GM23248 (cell line): ENCODE measurements around the gene BECN2. TPM values are rescaled to one million over a fixed set of nuclear protein-coding genes. Genes with fewer than 3 reads are reported as not detected.

Source experiments
- DNase-seq: peaks from one replicate; pipeline ENCODE4 v3.0.0-alpha.2; 2015
- H2AFZ ChIP-seq: fragments of 200-600 bp; sonication (generic); 2 replicates; pipeline ENCODE4 v1.6.1; 2016; ENCODE audit warnings: antibody characterized with exemption
- H3F3A ChIP-seq: fragments of 200-600 bp; sonication (generic); 2 replicates; pipeline ENCODE4 v1.6.1; 2016; ENCODE audit warnings: mild to moderate bottlenecking, antibody characterized with exemption, mixed run types; ENCODE audit not compliant: insufficient read depth
- H3K27ac ChIP-seq: fragments of 200-600 bp; sonication (generic); 2 replicates; pipeline ENCODE4 v1.5.1; 2016; ENCODE audit warnings: mild to moderate bottlenecking
- H3K27me3 ChIP-seq: fragments of 200-600 bp; sonication (generic); replicated peaks from 2 replicates; pipeline ENCODE4 v1.6.1; 2016; ENCODE audit warnings: mild to moderate bottlenecking; ENCODE audit not compliant: insufficient read depth
- H3K36me3 ChIP-seq: fragments of 200-600 bp; sonication (generic); 2 replicates; pipeline ENCODE4 v1.6.1; 2016; ENCODE audit warnings: low read depth, mild to moderate bottlenecking
- H3K4me1 ChIP-seq: fragments of 200-600 bp; sonication (generic); 2 replicates; pipeline ENCODE4 v1.6.1; 2016; ENCODE audit warnings: mild to moderate bottlenecking; ENCODE audit not compliant: insufficient read depth
- H3K4me2 ChIP-seq: fragments of 200-600 bp; sonication (generic); one replicate; pipeline ENCODE4 v1.6.1; 2016; ENCODE audit warnings: mild to moderate bottlenecking; ENCODE audit not compliant: unreplicated experiment
- H3K4me3 ChIP-seq: fragments of 200-600 bp; sonication (generic); 2 replicates; pipeline ENCODE4 v1.5.1; 2016; ENCODE audit warnings: mild to moderate bottlenecking
- H3K79me2 ChIP-seq: fragments of 200-600 bp; sonication (generic); 2 replicates; pipeline ENCODE4 v1.6.1; 2016; ENCODE audit warnings: mild to moderate bottlenecking; ENCODE audit not compliant: insufficient read depth
- H3K9ac ChIP-seq: fragments of 200-600 bp; sonication (generic); 2 replicates; pipeline ENCODE4 v1.6.1; 2016; ENCODE audit warnings: mild to moderate bottlenecking
- H3K9me2 ChIP-seq: fragments of 200-600 bp; sonication (generic); 2 replicates; pipeline ENCODE4 v1.6.1; 2016; ENCODE audit warnings: mixed run types, mild to moderate bottlenecking, moderate library complexity; ENCODE audit not compliant: insufficient read depth
- H3K9me3 ChIP-seq: fragments of 200-600 bp; sonication (generic); one replicate; pipeline ENCODE4 v1.6.1; 2017; ENCODE audit warnings: low read depth
- H4K20me1 ChIP-seq: fragments of 200-600 bp; sonication (generic); 2 replicates; pipeline ENCODE4 v1.6.0; 2016; ENCODE audit not compliant: insufficient read depth
- EZH2 ChIP-seq: fragments of 200-600 bp; sonication (generic); IDR thresholded peaks from 2 replicates; pipeline ENCODE4 v1.6.1; 2018; ENCODE audit warnings: antibody characterized with exemption, mild to moderate bottlenecking; ENCODE audit not compliant: insufficient read depth, poor library complexity, severe bottlenecking
- EZH2phosphoT487 ChIP-seq: fragments of 200-600 bp; sonication (generic); IDR thresholded peaks from 2 replicates; pipeline ENCODE4 v1.6.1; 2018; ENCODE audit warnings: antibody characterized with exemption, moderate library complexity, mild to moderate bottlenecking, low read depth; ENCODE audit not compliant: insufficient read depth
- WGBS, 2 experiments: methylation state at CpG; one replicate each; pipeline ENCODE4 v1.1.6; 2015 to 2017; ENCODE audit warnings: low lambda C conversion rate in 2 of 2, low coverage in 1 of 2; ENCODE audit errors: missing lambda C conversion rate in 2 of 2; 5-methylcytosine and 5-hydroxymethylcytosine counted together
- in situ Hi-C: fragments of 300-500 bp; cut with MboI; formaldehyde crosslinking; loops from 2 replicates; pipeline ENCODE4 v1.15.0; 2020
- polyA plus RNA-seq: library from polyadenylated mRNA; unstranded; fragments of >200 nt; fragmentation: Nextera tagmentation; extraction: Ambion mirVana; gene quantifications from 2 replicates; pipeline ENCODE4 v1.2.1, GENCODE V29; 2016
- total RNA-seq: library from RNA; depleted of rRNA; stranded (reverse); fragments of >200 nt; shearing (Covaris generic); gene quantifications from 2 replicates; pipeline ENCODE4 v1.2.3, GENCODE V29; 2014

Gene BECN2
- total and polyA plus RNA-seq, 2 experiments from 2014 or later = not detected

DNA sequence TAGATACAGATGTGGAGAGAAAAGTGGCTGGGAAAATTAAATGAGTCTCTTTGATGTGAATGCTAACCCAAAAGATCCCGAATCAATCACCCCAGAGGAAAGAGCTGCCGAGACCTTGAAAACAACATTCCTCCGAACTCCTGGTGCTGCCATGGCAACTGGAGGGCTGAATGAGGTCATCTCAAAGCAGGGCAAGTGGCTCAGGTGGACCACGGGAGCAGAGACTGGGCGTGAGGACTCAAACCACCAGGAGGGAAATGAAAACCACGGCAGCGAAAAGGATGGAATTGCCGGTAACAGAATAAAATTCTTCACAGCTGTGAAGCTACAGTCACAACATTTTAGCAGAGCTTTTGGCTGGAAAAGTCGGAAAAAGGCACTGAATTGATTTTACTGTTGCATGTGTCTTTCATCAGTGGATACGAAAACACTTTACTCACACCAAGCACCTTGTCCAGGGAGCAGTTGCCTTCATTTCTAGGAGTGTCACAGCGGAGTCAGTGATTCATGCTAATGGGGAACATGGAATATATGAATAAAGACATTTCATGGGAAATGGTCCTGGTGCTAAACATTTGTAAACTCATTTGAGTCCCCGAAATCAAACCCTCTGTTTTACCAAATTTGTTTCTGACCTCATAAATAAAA lies 23.2 kb upstream of the BECN2 start:
- 15 to 16% methylated on average over 12 of the region's 12 CpGs for WGBS, 2 experiments
- Histone ChIP-seq H3K9ac (peak overlapping the region; percentile 41; the same call in 1 of the 2 replicates), H3F3A (no peaks in the 10 kb centered on the region), H3K9me2 (no peaks in the 10 kb centered on the region), H3K27ac (no peak overlapping the region), H3K4me2 (peak overlapping the region; percentile 65), H4K20me1 (no peaks in the 10 kb centered on the region), H3K4me1 (0 out of 2 replicates have a peak, but pooled peaks cover 7% of the 10 kb centered on the region), H3K4me3 (peak overlapping the region; percentile 38), H3K9me3 (peaks cover 3% of the 10 kb centered on the region), H3K27me3 (no peaks in the 10 kb centered on the region), H3K79me2 (no peaks in the 10 kb centered on the region), H3K36me3 (no peaks in the 10 kb centered on the region), H2AFZ (peak overlapping the region; percentile 59)
- no peak for TF ChIP-seq EZH2phosphoT487
- TF ChIP-seq EZH2 = no peak
- peak; percentile 84 for DNase-seq
- in situ Hi-C loops = no loop called here

DNA sequence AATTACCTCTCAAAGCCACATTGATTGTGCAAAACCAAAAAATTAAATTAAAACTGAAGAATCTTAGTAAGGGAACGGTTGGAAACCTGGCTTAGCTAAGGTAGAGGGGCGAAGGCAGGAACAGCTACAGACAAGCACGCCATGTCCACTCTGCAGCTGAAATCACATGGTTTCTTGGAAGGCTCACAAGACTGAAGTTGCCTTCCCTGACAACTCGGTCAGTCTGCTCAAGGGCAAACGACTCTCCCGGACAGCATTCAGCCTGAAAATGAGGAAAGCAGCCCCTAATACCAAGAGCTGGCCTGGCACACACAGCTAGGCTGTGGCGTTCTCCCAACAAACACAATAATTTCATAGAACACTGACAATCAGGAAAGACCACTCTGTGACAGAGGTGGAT lies 22.7 kb upstream of the BECN2 start:
- Histone ChIP-seq H3K27ac (no peak overlapping the region), H3K9ac (no peak overlapping the region), H3K79me2 (no peaks in the 10 kb centered on the region), H3K4me1 (0 out of 2 replicates have a peak, but pooled peaks cover 7% of the 10 kb centered on the region), H3K9me3 (peaks cover 3% of the 10 kb centered on the region), H2AFZ (no peak overlapping the region), H3K9me2 (no peaks in the 10 kb centered on the region), H3K27me3 (no peaks in the 10 kb centered on the region), H3K4me2 (no peak overlapping the region), H4K20me1 (no peaks in the 10 kb centered on the region), H3F3A (no peaks in the 10 kb centered on the region), H3K4me3 (peak overlapping the region; percentile 38; the same call in 1 of the 2 replicates), H3K36me3 (no peaks in the 10 kb centered on the region)
- TF ChIP-seq EZH2 = no peak
- TF ChIP-seq EZH2phosphoT487 = no peak
- no peak for DNase-seq
- 66 to 69% methylated on average over 7 of the region's 7 CpGs for WGBS, 2 experiments
- in situ Hi-C loops = no loop called here

- no peak overlapping the region for H2AFZ ChIP-seq
- no peak for TF ChIP-seq EZH2
- TF ChIP-seq EZH2phosphoT487 = no peak
- no peaks in the 10 kb centered on the region for H3K4me1 ChIP-seq
- no peaks in the 10 kb centered on the region for H4K20me1 ChIP-seq
- no peaks in the 10 kb centered on the region for H3K9me2 ChIP-seq
- peaks cover 3% of the 10 kb centered on the region for H3K9me3 ChIP-seq
- no peaks in the 10 kb centered on the region for H3K27me3 ChIP-seq
- in situ Hi-C loops = no loop called here
- H3K4me2 ChIP-seq = no peak overlapping the region
- no peaks in the 10 kb centered on the region for H3F3A ChIP-seq
- no peak overlapping the region for H3K27ac ChIP-seq
- H3K4me3 ChIP-seq = no peak overlapping the region
- no peak overlapping the region for H3K9ac ChIP-seq
- 34 to 47% methylated on average over 1 of the region's 1 CpG for WGBS, 2 experiments
- no peaks in the 10 kb centered on the region for H3K79me2 ChIP-seq
- H3K36me3 ChIP-seq = no peaks in the 10 kb centered on the region
- peak; percentile 37 for DNase-seq
Measured at GRCh38 chr1:241939798-241940197, 17.8 kb upstream of the BECN2 start.

- Histone ChIP-seq H3K9ac (no peak overlapping the region), H3K27ac (no peak overlapping the region), H3K9me2 (no peaks in the 10 kb centered on the region), H3K4me2 (no peak overlapping the region), H3K27me3 (no peaks in the 10 kb centered on the region), H3K79me2 (no peaks in the 10 kb centered on the region), H4K20me1 (no peaks in the 10 kb centered on the region), H3K36me3 (no peaks in the 10 kb centered on the region), H3K9me3 (peaks cover 3% of the 10 kb centered on the region), H2AFZ (no peak overlapping the region), H3K4me1 (no peaks in the 10 kb centered on the region), H3F3A (no peaks in the 10 kb centered on the region), H3K4me3 (no peak overlapping the region)
- in situ Hi-C loops = no loop called here
- peak; percentile 14 for DNase-seq
- 30 to 37% methylated on average over 4 of the region's 4 CpGs for whole genome bisulfite sequencing, 2 experiments
- TF ChIP-seq EZH2 = no peak
- no peak for TF ChIP-seq EZH2phosphoT487
Measured at GRCh38 chr1:241942738-241943137, 14.8 kb upstream of the BECN2 start.
